Mucosa of stomach (tissue), 1 donor: ENCODE results near the gene TRIM54.

Experiments used
- H3K27me3 ChIP-seq: one replicate; pipeline ENCODE4 v1.7.0; 2013; ENCODE audit warnings: mild to moderate bottlenecking, low read length; ENCODE audit not compliant: control insufficient read depth, insufficient read depth
- H3K36me3 ChIP-seq: one replicate; pipeline ENCODE4 v1.7.0; 2013; ENCODE audit warnings: low read length; ENCODE audit not compliant: control insufficient read depth, insufficient read depth
- H3K4me1 ChIP-seq: one replicate; pipeline ENCODE4 v1.7.0; 2013; ENCODE audit warnings: mild to moderate bottlenecking, low read length; ENCODE audit not compliant: control insufficient read depth, insufficient read depth
- H3K4me3 ChIP-seq: one replicate; pipeline ENCODE4 v1.7.0; 2013; ENCODE audit warnings: low read length
- H3K9ac ChIP-seq: one replicate; pipeline ENCODE4 v1.7.0; 2013; ENCODE audit warnings: mild to moderate bottlenecking, low read length, moderate library complexity
- H3K9me3 ChIP-seq: one replicate; pipeline ENCODE4 v1.7.0; 2013; ENCODE audit warnings: mild to moderate bottlenecking, low read length, moderate library complexity; ENCODE audit not compliant: control insufficient read depth
- donor health status: Pancreatic carcinoma.

TRIM54 gene

DNA sequence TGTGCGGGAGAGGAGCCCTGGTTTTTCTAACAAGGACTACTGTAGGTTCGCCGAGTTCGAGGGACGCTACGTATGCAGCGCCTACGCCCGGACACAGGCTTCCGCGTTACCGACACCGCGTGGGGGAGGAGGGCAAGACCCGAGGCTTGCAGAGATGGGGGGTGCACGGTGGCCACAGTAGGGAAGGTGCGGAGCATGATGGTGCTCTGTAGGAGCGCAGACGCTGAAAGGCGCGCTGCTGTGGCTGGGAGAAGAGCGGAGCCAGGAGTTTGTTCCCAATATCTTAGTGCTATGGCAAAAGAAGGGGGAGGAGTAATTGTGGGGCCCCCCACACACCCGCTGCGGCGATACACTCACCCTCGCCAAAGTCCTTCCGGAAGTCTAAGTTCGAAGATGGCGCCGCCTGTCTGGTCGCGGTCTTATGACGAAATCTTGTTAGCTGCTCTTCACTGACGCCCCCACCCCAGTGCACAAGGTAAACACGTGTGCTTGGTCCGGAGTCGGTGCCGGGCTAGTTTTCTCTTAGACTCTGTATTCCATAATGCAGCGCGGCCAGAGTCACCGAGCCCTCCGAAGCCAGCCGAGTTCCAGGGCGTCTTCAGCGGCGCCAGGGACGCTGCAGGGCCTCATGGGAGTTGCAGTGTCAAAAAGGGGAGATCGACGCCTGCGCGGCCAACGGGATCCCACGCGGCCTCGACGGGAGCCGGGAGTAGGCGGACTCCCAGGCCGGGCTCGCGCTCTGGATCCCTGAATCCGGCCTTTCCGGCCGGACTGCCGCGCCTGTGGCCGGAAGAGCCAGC, 74.4 kb downstream of the TRIM54 start, which contains the start of gene GTF3C2:
TSS of gene GTF3C2 (minus strand) at position 383 of the 800 bp plus-strand sequence. CDS start 13,210 bp downstream, outside the sequence.
- H3K4me1 ChIP-seq: peaks cover 15% of the 10 kb centered on the region
- H3K36me3 ChIP-seq: no peaks in the 10 kb centered on the region
- no peaks in the 10 kb centered on the region for H3K27me3 ChIP-seq
- peak within 1 kb of the TSS; percentile 77 for H3K9ac ChIP-seq
- no peaks in the 10 kb centered on the region for H3K9me3 ChIP-seq
- peak within 1 kb of the TSS; percentile 78 for H3K4me3 ChIP-seq
